SH-SY5Y (cell line): Measurements from ENCODE around the gene PARD3.

Experiments
- GATA2 ChIP-seq: IDR thresholded peaks from 2 replicates; pipeline ENCODE4 v1.6.1; 2011; ENCODE audit warnings: mild to moderate bottlenecking, low read depth, low read length
- GATA3 ChIP-seq: IDR thresholded peaks from 2 replicates; pipeline ENCODE4 v1.6.1; 2011; ENCODE audit warnings: low read depth, mild to moderate bottlenecking, low read length, moderate library complexity

DNA sequence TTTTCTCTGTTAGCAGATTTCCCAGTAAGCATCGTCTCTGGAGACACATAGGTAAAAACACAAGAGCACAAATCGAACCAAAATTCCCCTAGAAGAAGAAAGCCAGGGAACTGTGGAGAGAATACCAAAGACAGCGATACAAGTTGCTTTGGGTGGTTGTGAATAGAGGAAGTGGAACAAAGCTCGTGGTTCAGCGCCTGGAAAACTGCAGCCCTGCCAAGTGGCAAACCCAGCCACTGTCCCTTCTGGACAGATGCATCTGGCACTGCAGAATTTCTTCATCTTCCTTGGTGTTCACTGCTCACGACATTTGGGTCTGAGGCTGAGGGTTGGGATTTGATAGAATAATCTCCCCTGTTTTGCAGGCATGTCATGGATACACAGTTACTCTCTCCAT lies 733.8 kb downstream of the PARD3 start:
- no peak for TF ChIP-seq GATA3
- TF ChIP-seq GATA2 = no peak
